CD4-positive, alpha-beta T cell treated with Interleukin-1 beta for 1 hour (primary cell): Measurements from ENCODE around the gene EPS8L1.
"Not testable (repeated sequence)": the region's sequence is repeated elsewhere in the genome, so short reads cannot be mapped to it uniquely, and the experiment has no call there.

Experiments used
- DNase-seq, 2 donors: peaks; one replicate each; pipeline ENCODE4 v3.0.0-alpha.2; 2020 to 2022

EPS8L1 gene

GRCh38 chr19:55050749-55051532 lies 24.7 kb upstream of the EPS8L1 start:
- no peak for DNase-seq

GRCh38 chr19:55053735-55054134 lies 21.9 kb upstream of the EPS8L1 start:
- DNase-seq, result no peak

- no peak for DNase-seq
These were observed 18.8 kb upstream of the EPS8L1 start for GRCh38 chr19:55056827-55057226.

- DNase-seq, result no peak
These were observed 16.7 kb upstream of the EPS8L1 start for GRCh38 chr19:55058781-55059610.

GRCh38 chr19:55060287-55060686 lies 15.4 kb upstream of the EPS8L1 start:
- not testable (repeated sequence) for DNase-seq

GRCh38 chr19:55062735-55063491 lies 12.8 kb upstream of the EPS8L1 start, which contains the start of gene RDH13:
RDH13 (minus strand) TSS chr19:55063148; CDS start chr19:55063032, 116 bp downstream.
- peak; percentile 98 for DNase-seq

GRCh38 chr19:55063492-55063843 lies 12.2 kb upstream of the EPS8L1 start:
- no peak for DNase-seq

GRCh38 chr19:55065516-55065915 lies 10.2 kb upstream of the EPS8L1 start:
- DNase-seq, result not testable (repeated sequence)

- DNase-seq, result no peak
These were observed 9.5 kb upstream of the EPS8L1 start for GRCh38 chr19:55066107-55066709.

GRCh38 chr19:55067869-55068268 lies 7.8 kb upstream of the EPS8L1 start:
- no peak for DNase-seq

- peak in 1 of 2 donors; percentile 15 for DNase-seq
These were observed 6.5 kb upstream of the EPS8L1 start for GRCh38 chr19:55068950-55069864.

GRCh38 chr19:55069865-55070197 lies 5.8 kb upstream of the EPS8L1 start:
- DNase-seq, result no peak

- DNase-seq, result no peak
These were observed 5.1 kb upstream of the EPS8L1 start for GRCh38 chr19:55070466-55071128.

- no peak for DNase-seq
These were observed 4.6 kb upstream of the EPS8L1 start for GRCh38 chr19:55071129-55071502.

- DNase-seq, result no peak
These were observed 3.8 kb upstream of the EPS8L1 start for GRCh38 chr19:55071913-55072312.

- DNase-seq, result no peak
These were observed 652 bp downstream of the EPS8L1 start for GRCh38 chr19:55076321-55076720.

GRCh38 chr19:55077106-55077505 lies 1.4 kb downstream of the EPS8L1 start:
- DNase-seq, result no peak

- no peak for DNase-seq
These were observed 3.3 kb downstream of the EPS8L1 start for GRCh38 chr19:55078996-55079395.

- DNase-seq, result no peak
These were observed 3.9 kb downstream of the EPS8L1 start for GRCh38 chr19:55079400-55080038.

- peak; percentile 66 to 69 for DNase-seq
These were observed 4.7 kb downstream of the EPS8L1 start for GRCh38 chr19:55080121-55080967.
